HCT116 (cell line): Measurements from ENCODE around the gene MYL12B. TPM values are rescaled to one million over a fixed set of nuclear protein-coding genes. Genes with fewer than 3 reads are reported as not detected.
"Not testable (repeated sequence)": the region's sequence is repeated elsewhere in the genome, so short reads cannot be mapped to it uniquely, and the experiment has no call there.

Source experiments
- ATAC-seq: fragments of 200-7000 bp; cut with Tn5 transposase; 2 replicates; pipeline ENCODE4 v1.9.1; 2020; ENCODE audit warnings: mild to moderate bottlenecking, moderate library complexity
- BruUV-seq: library from RNA; stranded (reverse); fragments of 400-500 nt; replicated peaks from 2 replicates; lab custom pipeline; 2021; lab: Mats Ljungman, UMichigan
- CTCF ChIA-PET: fragments of 300-600 bp; sonication (Branson Sonifier 250); formaldehyde crosslinking; loops from one replicate; lab custom pipeline; 2021; ENCODE audit warnings: antibody characterized with exemption; lab: Charles Lee
- POLR2A ChIA-PET: fragments of 300-600, 350-600 bp; sonication (Branson Sonifier 250); formaldehyde crosslinking; loops from one replicate; lab custom pipeline; 2021; ENCODE audit warnings: antibody characterized with exemption; lab: Charles Lee
- RAD21 ChIA-PET, 2 experiments: fragments of 300-600 bp; sonication (Branson Sonifier 250); formaldehyde crosslinking; loops; one replicate each; lab custom pipeline; 2023; ENCODE audit warnings: low total read pairs in 2 of 2; ENCODE audit not compliant: uncharacterized antibody in 2 of 2, unreplicated experiment in 2 of 2, low non-redundant PET in 1 of 2; lab: Charles Lee
- DNase-seq: peaks from one replicate; pipeline ENCODE4 v3.0.0-alpha.2; 2010; ENCODE audit warnings: low read depth, low spot score
- H2AFZ ChIP-seq: fragments of 200-600 bp; shearing (Covaris generic), sonication (generic); 2 replicates; pipeline ENCODE4 v1.6.1; 2017; ENCODE audit warnings: low read depth, mixed run types, mixed read lengths, antibody characterized with exemption, low read length; ENCODE audit not compliant: poor library complexity, severe bottlenecking
- H3K27ac ChIP-seq: 2 replicates; pipeline ENCODE4 v1.5.1; 2012; ENCODE audit warnings: low read depth, low read length
- H3K27me3 ChIP-seq: fragments of 200-600 bp; sonication (generic); 2 replicates; pipeline ENCODE4 v1.6.1; 2016; ENCODE audit warnings: mixed run types, low read length, mixed read lengths; ENCODE audit not compliant: insufficient read depth
- H3K36me3 ChIP-seq, 2 experiments: fragments of 200-500 bp in 1 of 2; fragments of 200-600 bp in 1 of 2; sonication (Bioruptor generic) in 1 of 2; sonication (generic) in 1 of 2; 2 replicates each; pipeline versions ENCODE4 v1.5.1 to v1.6.1; 2014 to 2016; ENCODE audit warnings: low read length in 2 of 2, inconsistent platforms in 1 of 2, mixed read lengths in 1 of 2, mixed run types in 1 of 2; ENCODE audit not compliant: insufficient read depth in 2 of 2, control insufficient read depth in 1 of 2
- H3K4me1 ChIP-seq, 2 experiments: fragments of 200-600 bp in 1 of 2; sonication (generic) in 1 of 2; 2 replicates each; pipeline versions ENCODE4 v1.5.1 to v1.6.1; 2012 to 2017; ENCODE audit warnings: low read length in 2 of 2, inconsistent platforms in 1 of 2, mild to moderate bottlenecking in 1 of 2, mixed read lengths in 1 of 2, mixed run types in 1 of 2, moderate library complexity in 1 of 2; ENCODE audit not compliant: insufficient read depth in 2 of 2, control insufficient read depth in 1 of 2
- H3K4me2 ChIP-seq: fragments of 200-600 bp; sonication (generic); 2 replicates; pipeline ENCODE4 v1.6.1; 2017; ENCODE audit warnings: mixed run types, low read length, mixed read lengths
- H3K4me3 ChIP-seq, 2 experiments: fragments of 200-600 bp in 1 of 2; sonication (generic) in 1 of 2; replicated peaks in 1 of 2; 2 replicates each; pipeline ENCODE4 v1.5.1; 2011 to 2016; ENCODE audit warnings: low read length in 2 of 2, control low read depth in 1 of 2, low read depth in 1 of 2, mild to moderate bottlenecking in 1 of 2, mixed read lengths in 1 of 2, mixed run types in 1 of 2
- H3K79me2 ChIP-seq: fragments of 200-600 bp; sonication (generic); 2 replicates; pipeline ENCODE4 v1.6.1; 2017; ENCODE audit warnings: mild to moderate bottlenecking, mixed run types, low read length, moderate library complexity, mixed read lengths; ENCODE audit not compliant: insufficient read depth
- H3K9ac ChIP-seq: fragments of 200-600 bp; sonication (generic); 2 replicates; pipeline ENCODE4 v1.6.1; 2016; ENCODE audit warnings: low read length, mixed read lengths
- H3K9me2 ChIP-seq: fragments of 200-600 bp; sonication (generic), shearing (Covaris generic); 2 replicates; pipeline ENCODE4 v1.6.1; 2017; ENCODE audit warnings: mixed run types, mild to moderate bottlenecking, moderate library complexity; ENCODE audit not compliant: insufficient read depth
- H3K9me3 ChIP-seq, 2 experiments: fragments of 200-500 bp in 1 of 2; fragments of 200-600 bp in 1 of 2; sonication (Bioruptor generic) in 1 of 2; sonication (generic) in 1 of 2; 2 replicates each; pipeline ENCODE4 v1.6.1; 2014 to 2017; ENCODE audit warnings: low read length in 2 of 2, mixed read lengths in 2 of 2, inconsistent platforms in 1 of 2, low read depth in 1 of 2, mild to moderate bottlenecking in 1 of 2, mixed run types in 1 of 2, moderate library complexity in 1 of 2; ENCODE audit not compliant: control insufficient read depth in 1 of 2, insufficient read depth in 1 of 2
- H4K20me1 ChIP-seq: fragments of 200-600 bp; sonication (generic), shearing (Covaris generic); 2 replicates; pipeline ENCODE4 v1.6.1; 2017; ENCODE audit warnings: mixed run types, mild to moderate bottlenecking, moderate library complexity; ENCODE audit not compliant: insufficient read depth
- CBX3 ChIP-seq: IDR thresholded peaks from 2 replicates; pipeline ENCODE4 v1.6.1; 2012; ENCODE audit warnings: low read depth
- CEBPB ChIP-seq: IDR thresholded peaks from 2 replicates; pipeline ENCODE4 v1.6.1; 2012; ENCODE audit warnings: low read depth
- ELF1 ChIP-seq: IDR thresholded peaks from 2 replicates; pipeline ENCODE4 v1.6.1; 2012; ENCODE audit warnings: low read depth, borderline replicate concordance
- EZH2 ChIP-seq: fragments of 200-600 bp; sonication (generic); IDR thresholded peaks from 2 replicates; pipeline ENCODE4 v1.6.1; 2017; ENCODE audit warnings: antibody characterized with exemption, mixed run types
- FOSL1 ChIP-seq: IDR thresholded peaks from 2 replicates; pipeline ENCODE4 v1.6.1; 2012; ENCODE audit warnings: low read depth
- JUND ChIP-seq: IDR thresholded peaks from 2 replicates; pipeline ENCODE4 v1.6.1; 2012
- POLR2A ChIP-seq: IDR thresholded peaks from 2 replicates; pipeline ENCODE4 v1.7.0; 2011; ENCODE audit warnings: borderline replicate concordance; ENCODE audit not compliant: insufficient read depth, insufficient read length; ENCODE audit errors: extremely low read depth
- SIN3A ChIP-seq: IDR thresholded peaks from 2 replicates; pipeline ENCODE4 v1.6.1; 2012; ENCODE audit warnings: low read depth
- SP1 ChIP-seq: IDR thresholded peaks from 2 replicates; pipeline ENCODE4 v1.6.1; 2012; ENCODE audit warnings: low read depth
- SRF ChIP-seq: IDR thresholded peaks from 2 replicates; pipeline ENCODE4 v1.6.1; 2012; ENCODE audit warnings: low read depth
- TCF7L2 ChIP-seq: IDR thresholded peaks from 2 replicates; pipeline ENCODE4 v1.7.0; 2011; ENCODE audit warnings: borderline replicate concordance, inconsistent platforms; ENCODE audit not compliant: insufficient read depth, insufficient read length; ENCODE audit errors: extremely low read depth
- YY1 ChIP-seq: IDR thresholded peaks from 2 replicates; pipeline ENCODE4 v1.6.1; 2011; ENCODE audit warnings: low read length, low read depth, moderate library complexity, mild to moderate bottlenecking; ENCODE audit not compliant: insufficient replicate concordance; ENCODE audit errors: extremely low read depth
- ZBTB33 ChIP-seq: IDR thresholded peaks from 2 replicates; pipeline ENCODE4 v1.6.1; 2011; ENCODE audit warnings: mild to moderate bottlenecking, low read length, moderate library complexity; ENCODE audit not compliant: insufficient replicate concordance; ENCODE audit errors: extremely low read depth
- ZNF274 ChIP-seq: fragments of 200-500 bp; sonication (Bioruptor generic); IDR thresholded peaks from 2 replicates; pipeline ENCODE4 v1.6.1; 2014; ENCODE audit warnings: mild to moderate bottlenecking, low read depth, low read length, inconsistent platforms
- intact Hi-C: fragments of 100-400 bp; cut with micrococcal nuclease; formaldehyde crosslinking; loops from 2 replicates; pipeline ENCODE4 v1.10.0; 2022
- total RNA-seq: library from RNA; stranded (reverse); gene quantifications from one replicate; pipeline ENCODE4 v1.2.1, GENCODE V29; 2021; ENCODE audit not compliant: unreplicated experiment
- TF ChIP-seq, protein P1 (sequence below): IDR thresholded peaks from 2 replicates; pipeline ENCODE4 v1.6.1; 2012
- TF ChIP-seq, protein P2 (sequence below), 3 experiments: fragments of 200-600 bp in 1 of 3; sonication (generic) in 1 of 3; IDR thresholded peaks in 2 of 3; conservative IDR thresholded peaks in 1 of 3; 2 replicates each; pipeline ENCODE4 v1.5.1; 2012 to 2017; ENCODE audit warnings: low read depth in 2 of 3, low read length in 2 of 3, antibody characterized with exemption in 1 of 3, borderline replicate concordance in 1 of 3, control low read depth in 1 of 3, mild to moderate bottlenecking in 1 of 3, mixed read lengths in 1 of 3, mixed run types in 1 of 3, moderate library complexity in 1 of 3; ENCODE audit not compliant: insufficient read depth in 1 of 3

The MYL12B gene
- total RNA-seq, 1 experiment from 2014 or later = 403 TPM

GRCh38 chr18:3313685-3314084 is 51.8 kb downstream of the MYL12B start:
- no peak for ATAC-seq
- Histone ChIP-seq H2AFZ (no peak overlapping the region), H3K4me3 (no peak overlapping the region), H3K27me3 (no peaks in the 10 kb centered on the region), H3K9me3 (no peaks in the 10 kb centered on the region), H3K4me1 (no peaks in the 10 kb centered on the region), H3K4me2 (no peak overlapping the region), H4K20me1 (no peaks in the 10 kb centered on the region), H3K36me3 (no peaks in the 10 kb centered on the region), H3K9me2 (peaks cover 3% of the 10 kb centered on the region; the same call in 1 of the 2 replicates), H3K79me2 (no peaks in the 10 kb centered on the region), H3K9ac (no peak overlapping the region), H3K27ac (no peak overlapping the region)
- TF ChIP-seq POLR2A (no peak), TCF7L2 (no peak), SP1 (no peak), SRF (no peak), SIN3A (no peak), CEBPB (no peak), FOSL1 (no peak), JUND (no peak), EZH2 (no peak), YY1 (no peak), CBX3 (no peak), ZNF274 (no peak), ZBTB33 (no peak), ELF1 (no peak)
- TF ChIP-seq, protein P1, sequence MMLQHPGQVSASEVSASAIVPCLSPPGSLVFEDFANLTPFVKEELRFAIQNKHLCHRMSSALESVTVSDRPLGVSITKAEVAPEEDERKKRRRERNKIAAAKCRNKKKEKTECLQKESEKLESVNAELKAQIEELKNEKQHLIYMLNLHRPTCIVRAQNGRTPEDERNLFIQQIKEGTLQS = no peak
- TF ChIP-seq, protein P2, sequence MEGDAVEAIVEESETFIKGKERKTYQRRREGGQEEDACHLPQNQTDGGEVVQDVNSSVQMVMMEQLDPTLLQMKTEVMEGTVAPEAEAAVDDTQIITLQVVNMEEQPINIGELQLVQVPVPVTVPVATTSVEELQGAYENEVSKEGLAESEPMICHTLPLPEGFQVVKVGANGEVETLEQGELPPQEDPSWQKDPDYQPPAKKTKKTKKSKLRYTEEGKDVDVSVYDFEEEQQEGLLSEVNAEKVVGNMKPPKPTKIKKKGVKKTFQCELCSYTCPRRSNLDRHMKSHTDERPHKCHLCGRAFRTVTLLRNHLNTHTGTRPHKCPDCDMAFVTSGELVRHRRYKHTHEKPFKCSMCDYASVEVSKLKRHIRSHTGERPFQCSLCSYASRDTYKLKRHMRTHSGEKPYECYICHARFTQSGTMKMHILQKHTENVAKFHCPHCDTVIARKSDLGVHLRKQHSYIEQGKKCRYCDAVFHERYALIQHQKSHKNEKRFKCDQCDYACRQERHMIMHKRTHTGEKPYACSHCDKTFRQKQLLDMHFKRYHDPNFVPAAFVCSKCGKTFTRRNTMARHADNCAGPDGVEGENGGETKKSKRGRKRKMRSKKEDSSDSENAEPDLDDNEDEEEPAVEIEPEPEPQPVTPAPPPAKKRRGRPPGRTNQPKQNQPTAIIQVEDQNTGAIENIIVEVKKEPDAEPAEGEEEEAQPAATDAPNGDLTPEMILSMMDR (IDR thresholded peaks at IDR 0.05 in 2 of 3, conservative IDR thresholded peaks at IDR 0.05 in 1 of 3; ENCODE audit: borderline replicate concordance in 1 of 3, insufficient read depth in 1 of 3, low read depth in 2 of 3, low read length in 2 of 3) = no peak
- DNase-seq = no peak
- intact Hi-C loops = no loop called here
- ChIA-PET POLR2A (no interaction called here), RAD21 (no interaction called here), CTCF (interaction anchor here (0.9 to 1.1 kb wide), 3 partner anchors 9 to 280 kb away, joined by 3 to 5 read pairs (median 3); no protein-coding TSS in a partner anchor)
- no TSS peak for BruUV-seq

GRCh38 chr18:3315344-3315743 is 53.4 kb downstream of the MYL12B start:
- H3K9ac ChIP-seq, BruUV-seq, H3K36me3 ChIP-seq, H2AFZ ChIP-seq, H3K4me1 ChIP-seq, H3K9me3 ChIP-seq, intact Hi-C loops, H3K4me2 ChIP-seq, POLR2A ChIA-PET, H3K27ac ChIP-seq, CTCF ChIA-PET, H3K79me2 ChIP-seq, H3K9me2 ChIP-seq, ATAC-seq, H4K20me1 ChIP-seq, H3K4me3 ChIP-seq, H3K27me3 ChIP-seq, RAD21 ChIA-PET, DNase-seq: not testable (repeated sequence)
